ENCODE results near the gene CD34.
"Not testable (repeated sequence)": the region's sequence is repeated elsewhere in the genome, so short reads cannot be mapped to it uniquely, and the experiment has no call there.

The CD34 gene

GRCh38 chr1:207896547-207896946 is 14.4 kb downstream of the CD34 start:
- no peak for DNase-seq

- no peak for DNase-seq
Observed at GRCh38 chr1:207894704-207895103, 16.2 kb downstream of the CD34 start.

GRCh38 chr1:207893737-207894582 is 17.0 kb downstream of the CD34 start:
- no peak for DNase-seq

- DNase-seq: no peak
Observed at GRCh38 chr1:207892764-207893163, 18.2 kb downstream of the CD34 start.

GRCh38 chr1:207891148-207891547 is 19.8 kb downstream of the CD34 start:
- DNase-seq: no peak

- no peak for DNase-seq
Observed at GRCh38 chr1:207890136-207890738, 20.7 kb downstream of the CD34 start.

GRCh38 chr1:207888652-207889051 is 22.3 kb downstream of the CD34 start:
- no peak for DNase-seq

- DNase-seq: no peak
Observed at GRCh38 chr1:207887542-207888201, 23.3 kb downstream of the CD34 start.

- no peak for DNase-seq
Observed at GRCh38 chr1:207886227-207886626, 24.7 kb downstream of the CD34 start.

GRCh38 chr1:207885129-207886032 is 25.5 kb downstream of the CD34 start:
- DNase-seq: peak; percentile 67

- DNase-seq: peak; percentile 79
Observed at GRCh38 chr1:207884266-207885029, 26.5 kb downstream of the CD34 start.

- peak; percentile 67 for DNase-seq
Observed at GRCh38 chr1:207883660-207884250, 27.2 kb downstream of the CD34 start.

- DNase-seq: no peak
Observed at GRCh38 chr1:207883104-207883651, 27.7 kb downstream of the CD34 start.

GRCh38 chr1:207882692-207883091 is 28.2 kb downstream of the CD34 start:
- no peak for DNase-seq

- DNase-seq: no peak
Observed at GRCh38 chr1:207878939-207879338, 32.0 kb downstream of the CD34 start.

- not testable (repeated sequence) for DNase-seq
Observed at GRCh38 chr1:207877914-207878313, 33.0 kb downstream of the CD34 start.

GRCh38 chr1:207876131-207876530 is 34.8 kb downstream of the CD34 start:
- DNase-seq: no peak

- no peak for DNase-seq
Observed at GRCh38 chr1:207875532-207875931, 35.4 kb downstream of the CD34 start.

- no peak for DNase-seq
Observed at GRCh38 chr1:207873055-207873890, 37.7 kb downstream of the CD34 start.

GRCh38 chr1:207872621-207873020 is 38.3 kb downstream of the CD34 start:
- no peak for DNase-seq
